KMS-11 (cell line): ENCODE measurements around the gene CLIC3.
"Not testable (repeated sequence)": the region's sequence is repeated elsewhere in the genome, so short reads cannot be mapped to it uniquely, and the experiment has no call there.

Source experiments
- H2AFZ ChIP-seq: fragments of 200-600 bp; sonication (generic); 2 replicates; pipeline ENCODE4 v1.6.1; 2016; ENCODE audit warnings: antibody characterized with exemption, mixed run types, low read depth
- H3K27ac ChIP-seq: fragments of 200-600 bp; sonication (generic); 2 replicates; pipeline ENCODE4 v1.6.1; 2016; ENCODE audit warnings: mild to moderate bottlenecking, mixed run types
- H3K27me3 ChIP-seq: fragments of 200-600 bp; sonication (generic); 2 replicates; pipeline ENCODE4 v1.6.1; 2017; ENCODE audit warnings: mild to moderate bottlenecking, low read depth, mixed run types, moderate library complexity; ENCODE audit not compliant: insufficient read depth
- H3K36me3 ChIP-seq: fragments of 200-600 bp; sonication (generic); 2 replicates; pipeline ENCODE4 v1.6.1; 2017; ENCODE audit warnings: mild to moderate bottlenecking, mixed run types; ENCODE audit not compliant: insufficient read depth
- H3K4me1 ChIP-seq: fragments of 200-600 bp; sonication (generic); 2 replicates; pipeline ENCODE4 v1.6.1; 2016; ENCODE audit warnings: mild to moderate bottlenecking, low read depth, mixed run types; ENCODE audit not compliant: poor library complexity, severe bottlenecking
- H3K4me2 ChIP-seq: fragments of 200-600 bp; sonication (generic); 2 replicates; pipeline ENCODE4 v1.7.0; 2016; ENCODE audit warnings: mild to moderate bottlenecking, mixed run types
- H3K4me3 ChIP-seq: fragments of 200-600 bp; sonication (generic); IDR thresholded peaks from 2 replicates; pipeline ENCODE4 v1.6.1; 2017; ENCODE audit warnings: low read depth, low read length, mixed read lengths; ENCODE audit not compliant: insufficient read depth
- H3K79me2 ChIP-seq: fragments of 200-600 bp; sonication (generic); 2 replicates; pipeline ENCODE4 v1.6.1; 2016; ENCODE audit warnings: low read depth, mixed run types; ENCODE audit not compliant: insufficient read depth
- H3K9ac ChIP-seq: fragments of 200-600 bp; sonication (generic); 2 replicates; pipeline ENCODE4 v1.6.1; 2016; ENCODE audit warnings: mild to moderate bottlenecking, mixed run types
- H4K20me1 ChIP-seq: fragments of 200-600 bp; sonication (generic); 2 replicates; pipeline ENCODE4 v1.6.1; 2016; ENCODE audit warnings: mild to moderate bottlenecking, mixed run types; ENCODE audit not compliant: insufficient read depth
- TF ChIP-seq, protein P1 (sequence below): fragments of 200-600 bp; sonication (generic); conservative IDR thresholded peaks from 2 replicates; pipeline ENCODE4 v1.6.1; 2017; ENCODE audit warnings: low read depth, mild to moderate bottlenecking, antibody characterized with exemption, low read length, moderate library complexity, mixed read lengths

CLIC3 gene

DNA sequence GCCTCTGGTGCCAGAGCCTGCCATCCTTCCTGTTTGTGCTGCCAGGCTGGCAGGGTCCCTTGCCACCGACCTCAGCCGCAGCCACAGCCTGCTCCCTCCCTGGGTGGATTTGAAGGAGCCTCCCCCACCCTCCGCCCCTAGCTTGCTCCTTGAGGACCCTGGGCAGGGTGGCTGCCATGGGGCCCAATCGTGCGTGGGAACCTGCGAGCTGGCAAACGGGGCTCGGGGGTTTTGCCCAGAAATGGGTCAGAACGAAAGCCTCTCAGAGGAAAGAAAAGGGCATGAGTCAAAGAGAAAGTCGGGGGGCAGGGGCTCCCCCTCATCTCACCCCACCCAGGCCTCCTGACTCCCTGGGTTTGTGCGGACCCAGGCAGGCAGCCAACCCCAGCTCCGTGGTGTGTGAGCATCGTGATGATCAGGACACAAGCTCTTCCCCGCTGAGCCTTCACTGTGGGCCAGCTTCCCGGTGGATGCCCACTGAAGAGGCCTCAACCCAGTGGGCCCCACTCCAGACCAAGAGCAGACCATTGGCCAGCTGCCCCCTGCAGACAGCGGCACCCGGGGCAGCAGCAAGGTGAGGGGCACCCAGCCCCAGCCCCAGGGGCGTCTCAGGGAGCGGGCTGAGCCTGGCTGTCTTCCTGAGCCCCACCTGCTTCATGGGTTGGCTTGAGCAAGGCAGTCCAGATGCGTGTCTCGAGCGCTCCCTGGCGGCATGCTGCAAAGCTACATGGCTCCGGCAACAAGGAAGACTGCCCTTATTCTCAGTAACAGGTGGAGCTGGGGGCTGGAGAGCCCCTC is 38.5 kb upstream of the CLIC3 start:
- Histone ChIP-seq H3K4me1 (peaks cover 28% of the 10 kb centered on the region), H3K4me3 (no peak overlapping the region), H3K27ac (no peak overlapping the region), H3K79me2 (no peaks in the 10 kb centered on the region), H3K9ac (no peak overlapping the region), H3K36me3 (no peaks in the 10 kb centered on the region), H3K27me3 (peaks cover 36% of the 10 kb centered on the region), H3K4me2 (peak overlapping the region; percentile 74), H2AFZ (peak overlapping the region; percentile 76), H4K20me1 (no peaks in the 10 kb centered on the region)
- TF ChIP-seq, protein P1, sequence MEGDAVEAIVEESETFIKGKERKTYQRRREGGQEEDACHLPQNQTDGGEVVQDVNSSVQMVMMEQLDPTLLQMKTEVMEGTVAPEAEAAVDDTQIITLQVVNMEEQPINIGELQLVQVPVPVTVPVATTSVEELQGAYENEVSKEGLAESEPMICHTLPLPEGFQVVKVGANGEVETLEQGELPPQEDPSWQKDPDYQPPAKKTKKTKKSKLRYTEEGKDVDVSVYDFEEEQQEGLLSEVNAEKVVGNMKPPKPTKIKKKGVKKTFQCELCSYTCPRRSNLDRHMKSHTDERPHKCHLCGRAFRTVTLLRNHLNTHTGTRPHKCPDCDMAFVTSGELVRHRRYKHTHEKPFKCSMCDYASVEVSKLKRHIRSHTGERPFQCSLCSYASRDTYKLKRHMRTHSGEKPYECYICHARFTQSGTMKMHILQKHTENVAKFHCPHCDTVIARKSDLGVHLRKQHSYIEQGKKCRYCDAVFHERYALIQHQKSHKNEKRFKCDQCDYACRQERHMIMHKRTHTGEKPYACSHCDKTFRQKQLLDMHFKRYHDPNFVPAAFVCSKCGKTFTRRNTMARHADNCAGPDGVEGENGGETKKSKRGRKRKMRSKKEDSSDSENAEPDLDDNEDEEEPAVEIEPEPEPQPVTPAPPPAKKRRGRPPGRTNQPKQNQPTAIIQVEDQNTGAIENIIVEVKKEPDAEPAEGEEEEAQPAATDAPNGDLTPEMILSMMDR: peak; percentile 86

GRCh38 chr9:137034039-137034708 is 37.8 kb upstream of the CLIC3 start:
- Histone ChIP-seq H3K36me3 (no peaks in the 10 kb centered on the region), H2AFZ (peak overlapping the region; percentile 76), H3K79me2 (no peaks in the 10 kb centered on the region), H3K9ac (no peak overlapping the region), H3K27me3 (peaks cover 29% of the 10 kb centered on the region), H4K20me1 (no peaks in the 10 kb centered on the region), H3K4me1 (peaks cover 35% of the 10 kb centered on the region), H3K27ac (no peak overlapping the region), H3K4me3 (no peak overlapping the region), H3K4me2 (peak overlapping the region; percentile 74)
- TF ChIP-seq, protein P1: no peak

DNA sequence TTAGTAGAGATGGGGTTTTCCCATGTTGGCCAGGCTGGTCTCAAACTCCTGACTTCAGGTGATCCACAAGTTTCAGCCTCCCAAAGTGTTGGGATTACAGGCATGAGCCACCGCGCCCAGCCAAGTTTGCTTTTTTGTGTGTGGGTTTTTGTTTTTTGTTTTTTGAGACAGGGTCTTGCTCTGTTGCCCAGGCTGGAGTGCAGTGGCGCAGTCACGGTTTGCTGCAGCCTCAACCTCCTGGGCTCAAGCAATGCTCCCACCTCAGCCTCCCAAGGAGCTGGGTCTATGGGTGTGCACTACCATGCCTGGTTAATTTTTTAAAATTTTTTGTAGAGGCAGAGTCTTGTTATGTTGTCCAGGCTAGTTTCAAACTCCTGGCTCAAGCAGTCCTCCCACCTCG is 37.1 kb upstream of the CLIC3 start:
- not testable (repeated sequence) for H4K20me1 ChIP-seq, H3K79me2 ChIP-seq, H3K36me3 ChIP-seq, H2AFZ ChIP-seq, H3K4me2 ChIP-seq, H3K4me3 ChIP-seq, H3K9ac ChIP-seq, H3K27ac ChIP-seq
- peaks cover 22% of the 10 kb centered on the region; the same call in 1 of the 2 replicates for H3K27me3 ChIP-seq
- peaks cover 42% of the 10 kb centered on the region for H3K4me1 ChIP-seq

- Histone ChIP-seq H4K20me1 (no peaks in the 10 kb centered on the region), H3K4me2 (no peak overlapping the region), H3K27me3 (peaks cover 16% of the 10 kb centered on the region; the same call in 1 of the 2 replicates), H3K4me1 (peaks cover 44% of the 10 kb centered on the region), H3K4me3 (no peak overlapping the region), H2AFZ (no peak overlapping the region), H3K9ac (no peak overlapping the region), H3K36me3 (no peaks in the 10 kb centered on the region), H3K79me2 (no peaks in the 10 kb centered on the region), H3K27ac (no peak overlapping the region)
- TF ChIP-seq, protein P1: no peak
These were observed 36.5 kb upstream of the CLIC3 start for GRCh38 chr9:137032858-137033257.
